Panc1 (cell line): ENCODE measurements around the gene STARD9. TPM values are rescaled to one million over a fixed set of nuclear protein-coding genes. Genes with fewer than 3 reads are reported as not detected.

Experiments used
- ATAC-seq: fragments of 200-7000 bp; cut with Tn5 transposase; 2 replicates; pipeline ENCODE4 v1.9.1; 2020; ENCODE audit warnings: mild to moderate bottlenecking, moderate library complexity
- BruUV-seq: library from RNA; stranded (reverse); fragments of 400-500 nt; replicated peaks from 2 replicates; lab custom pipeline; 2021; lab: Mats Ljungman, UMichigan
- CTCF ChIA-PET: fragments of 300-600 bp; sonication (Branson Sonifier 250); formaldehyde crosslinking; loops from one replicate; lab custom pipeline; 2022; ENCODE audit warnings: antibody characterized with exemption; lab: Charles Lee
- POLR2A ChIA-PET: fragments of 300-600 bp; sonication (Branson Sonifier 250); formaldehyde crosslinking; loops from one replicate; lab custom pipeline; 2022; ENCODE audit warnings: antibody characterized with exemption; lab: Charles Lee
- DNase-seq: peaks from one replicate; pipeline ENCODE4 v3.0.0-alpha.2; 2010; ENCODE audit warnings: low read depth, low spot score
- H3K27ac ChIP-seq: 2 replicates; pipeline ENCODE4 v1.5.1; 2011; ENCODE audit warnings: mild to moderate bottlenecking, low read length, inconsistent platforms
- H3K27me3 ChIP-seq: fragments of 200-500 bp; sonication (Bioruptor generic); 2 replicates; pipeline ENCODE4 v1.6.0; 2014; ENCODE audit warnings: low read length, inconsistent platforms; ENCODE audit not compliant: control insufficient read depth, insufficient read depth
- H3K36me3 ChIP-seq: fragments of 200-500 bp; sonication (Bioruptor generic); 2 replicates; pipeline ENCODE4 v1.5.1; 2014; ENCODE audit warnings: inconsistent platforms, mild to moderate bottlenecking, low read length, moderate library complexity; ENCODE audit not compliant: control insufficient read depth, insufficient read depth
- H3K4me1 ChIP-seq: 2 replicates; pipeline ENCODE4 v1.5.1; 2011; ENCODE audit warnings: inconsistent platforms, mild to moderate bottlenecking, low read length, moderate library complexity; ENCODE audit not compliant: control insufficient read depth, insufficient read depth
- H3K4me3 ChIP-seq, 2 experiments: 2 replicates each; pipeline ENCODE4 v1.5.1; 2011 to 2012; ENCODE audit warnings: low read depth in 2 of 2, low read length in 2 of 2, mild to moderate bottlenecking in 2 of 2, inconsistent platforms in 1 of 2, moderate library complexity in 1 of 2
- H3K9me3 ChIP-seq: fragments of 200-500 bp; sonication (Bioruptor generic); 2 replicates; pipeline ENCODE4 v1.5.1; 2014; ENCODE audit warnings: low read depth, mild to moderate bottlenecking, inconsistent platforms, low read length, moderate library complexity; ENCODE audit not compliant: control insufficient read depth, insufficient read depth
- POLR2AphosphoS5 ChIP-seq: IDR thresholded peaks from 2 replicates; pipeline ENCODE4 v1.6.1; 2012; ENCODE audit warnings: mild to moderate bottlenecking, low read depth, low read length, moderate library complexity
- SIN3A ChIP-seq: IDR thresholded peaks from 2 replicates; pipeline ENCODE4 v1.6.1; 2012; ENCODE audit warnings: low read depth, mild to moderate bottlenecking, low read length, moderate library complexity, borderline replicate concordance; ENCODE audit not compliant: insufficient read depth
- TCF7L2 ChIP-seq: IDR thresholded peaks from 2 replicates; pipeline ENCODE4 v1.6.1; 2011; ENCODE audit warnings: mild to moderate bottlenecking, low read depth, low read length, inconsistent platforms
- in situ Hi-C: cut with HindIII; loops from 2 replicates; pipeline ENCODE4 v1.10.0; 2016; ENCODE audit warnings: low sequenced_read_pairs, low pct_unique_long_range_greater_than_20kb
- intact Hi-C: fragments of 100-400 bp; cut with micrococcal nuclease; formaldehyde crosslinking; loops from one replicate; pipeline ENCODE4 v1.10.0; 2022; ENCODE audit not compliant: unreplicated experiment
- total RNA-seq: library from RNA; stranded (reverse); gene quantifications from one replicate; pipeline ENCODE4 v1.2.1, GENCODE V29; 2021; ENCODE audit not compliant: unreplicated experiment
- TF ChIP-seq, protein P1 (sequence below), 2 experiments: IDR thresholded peaks; 2 replicates each; pipeline ENCODE4 v1.6.1; 2011 to 2012; ENCODE audit warnings: low read depth in 2 of 2, control low read depth in 1 of 2, low read length in 1 of 2, mild to moderate bottlenecking in 1 of 2, moderate library complexity in 1 of 2; ENCODE audit not compliant: insufficient read depth in 1 of 2
- TF ChIP-seq, protein P2 (sequence below): fragments of 450-650 bp; IDR thresholded peaks from 2 replicates; pipeline ENCODE4 v1.5.1; 2017; ENCODE audit warnings: mild to moderate bottlenecking

The STARD9 gene
- total RNA-seq, 1 experiment from 2014 or later: 13.4 TPM

DNA sequence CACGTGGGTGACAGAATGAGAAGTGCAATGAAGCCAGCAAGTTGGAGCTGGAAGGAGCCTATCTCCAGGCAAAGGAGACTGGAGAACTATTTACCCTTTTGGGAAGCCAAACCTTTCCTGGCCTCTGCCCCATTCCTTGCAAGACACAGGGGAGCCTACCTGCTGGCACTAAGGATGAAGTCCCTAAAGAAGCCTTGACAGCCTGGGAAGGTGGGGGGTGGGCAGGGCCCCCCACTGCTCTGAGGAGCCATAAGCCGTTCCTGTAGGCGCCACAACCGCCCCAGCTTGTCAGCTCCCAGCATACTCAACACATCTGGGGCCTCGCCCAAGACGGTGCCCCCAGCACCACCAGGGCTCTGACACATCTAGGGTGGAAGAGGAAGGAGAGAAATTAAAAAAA is 156.1 kb downstream of the STARD9 start:
- intact Hi-C loops (no loop called here), in situ Hi-C loops (no loop called here)
- ChIA-PET CTCF (no interaction called here), POLR2A (interaction anchor here (0.6 kb wide), 1 partner anchor 160 kb away, joined by 6 read pairs; no protein-coding TSS in a partner anchor)
- H3K36me3 ChIP-seq: peaks cover 2% of the 10 kb centered on the region
- no peak overlapping the region for H3K4me3 ChIP-seq
- no TSS peak for BruUV-seq
- DNase-seq (no peak), ATAC-seq (no peak)
- H3K9me3 ChIP-seq: no peaks in the 10 kb centered on the region
- TF ChIP-seq, protein P1, sequence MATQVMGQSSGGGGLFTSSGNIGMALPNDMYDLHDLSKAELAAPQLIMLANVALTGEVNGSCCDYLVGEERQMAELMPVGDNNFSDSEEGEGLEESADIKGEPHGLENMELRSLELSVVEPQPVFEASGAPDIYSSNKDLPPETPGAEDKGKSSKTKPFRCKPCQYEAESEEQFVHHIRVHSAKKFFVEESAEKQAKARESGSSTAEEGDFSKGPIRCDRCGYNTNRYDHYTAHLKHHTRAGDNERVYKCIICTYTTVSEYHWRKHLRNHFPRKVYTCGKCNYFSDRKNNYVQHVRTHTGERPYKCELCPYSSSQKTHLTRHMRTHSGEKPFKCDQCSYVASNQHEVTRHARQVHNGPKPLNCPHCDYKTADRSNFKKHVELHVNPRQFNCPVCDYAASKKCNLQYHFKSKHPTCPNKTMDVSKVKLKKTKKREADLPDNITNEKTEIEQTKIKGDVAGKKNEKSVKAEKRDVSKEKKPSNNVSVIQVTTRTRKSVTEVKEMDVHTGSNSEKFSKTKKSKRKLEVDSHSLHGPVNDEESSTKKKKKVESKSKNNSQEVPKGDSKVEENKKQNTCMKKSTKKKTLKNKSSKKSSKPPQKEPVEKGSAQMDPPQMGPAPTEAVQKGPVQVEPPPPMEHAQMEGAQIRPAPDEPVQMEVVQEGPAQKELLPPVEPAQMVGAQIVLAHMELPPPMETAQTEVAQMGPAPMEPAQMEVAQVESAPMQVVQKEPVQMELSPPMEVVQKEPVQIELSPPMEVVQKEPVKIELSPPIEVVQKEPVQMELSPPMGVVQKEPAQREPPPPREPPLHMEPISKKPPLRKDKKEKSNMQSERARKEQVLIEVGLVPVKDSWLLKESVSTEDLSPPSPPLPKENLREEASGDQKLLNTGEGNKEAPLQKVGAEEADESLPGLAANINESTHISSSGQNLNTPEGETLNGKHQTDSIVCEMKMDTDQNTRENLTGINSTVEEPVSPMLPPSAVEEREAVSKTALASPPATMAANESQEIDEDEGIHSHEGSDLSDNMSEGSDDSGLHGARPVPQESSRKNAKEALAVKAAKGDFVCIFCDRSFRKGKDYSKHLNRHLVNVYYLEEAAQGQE (IDR thresholded peaks at IDR 0.05; ENCODE audit: insufficient read depth in 1 of 2, low read depth in 2 of 2, low read length in 1 of 2): no peak
- TF ChIP-seq, protein P2, sequence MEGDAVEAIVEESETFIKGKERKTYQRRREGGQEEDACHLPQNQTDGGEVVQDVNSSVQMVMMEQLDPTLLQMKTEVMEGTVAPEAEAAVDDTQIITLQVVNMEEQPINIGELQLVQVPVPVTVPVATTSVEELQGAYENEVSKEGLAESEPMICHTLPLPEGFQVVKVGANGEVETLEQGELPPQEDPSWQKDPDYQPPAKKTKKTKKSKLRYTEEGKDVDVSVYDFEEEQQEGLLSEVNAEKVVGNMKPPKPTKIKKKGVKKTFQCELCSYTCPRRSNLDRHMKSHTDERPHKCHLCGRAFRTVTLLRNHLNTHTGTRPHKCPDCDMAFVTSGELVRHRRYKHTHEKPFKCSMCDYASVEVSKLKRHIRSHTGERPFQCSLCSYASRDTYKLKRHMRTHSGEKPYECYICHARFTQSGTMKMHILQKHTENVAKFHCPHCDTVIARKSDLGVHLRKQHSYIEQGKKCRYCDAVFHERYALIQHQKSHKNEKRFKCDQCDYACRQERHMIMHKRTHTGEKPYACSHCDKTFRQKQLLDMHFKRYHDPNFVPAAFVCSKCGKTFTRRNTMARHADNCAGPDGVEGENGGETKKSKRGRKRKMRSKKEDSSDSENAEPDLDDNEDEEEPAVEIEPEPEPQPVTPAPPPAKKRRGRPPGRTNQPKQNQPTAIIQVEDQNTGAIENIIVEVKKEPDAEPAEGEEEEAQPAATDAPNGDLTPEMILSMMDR: no peak
- TF ChIP-seq TCF7L2: no peak
- H3K27ac ChIP-seq: no peak overlapping the region
- no peaks in the 10 kb centered on the region for H3K27me3 ChIP-seq
- H3K4me1 ChIP-seq: 0 out of 2 replicates have a peak, but pooled peaks cover 11% of the 10 kb centered on the region

DNA sequence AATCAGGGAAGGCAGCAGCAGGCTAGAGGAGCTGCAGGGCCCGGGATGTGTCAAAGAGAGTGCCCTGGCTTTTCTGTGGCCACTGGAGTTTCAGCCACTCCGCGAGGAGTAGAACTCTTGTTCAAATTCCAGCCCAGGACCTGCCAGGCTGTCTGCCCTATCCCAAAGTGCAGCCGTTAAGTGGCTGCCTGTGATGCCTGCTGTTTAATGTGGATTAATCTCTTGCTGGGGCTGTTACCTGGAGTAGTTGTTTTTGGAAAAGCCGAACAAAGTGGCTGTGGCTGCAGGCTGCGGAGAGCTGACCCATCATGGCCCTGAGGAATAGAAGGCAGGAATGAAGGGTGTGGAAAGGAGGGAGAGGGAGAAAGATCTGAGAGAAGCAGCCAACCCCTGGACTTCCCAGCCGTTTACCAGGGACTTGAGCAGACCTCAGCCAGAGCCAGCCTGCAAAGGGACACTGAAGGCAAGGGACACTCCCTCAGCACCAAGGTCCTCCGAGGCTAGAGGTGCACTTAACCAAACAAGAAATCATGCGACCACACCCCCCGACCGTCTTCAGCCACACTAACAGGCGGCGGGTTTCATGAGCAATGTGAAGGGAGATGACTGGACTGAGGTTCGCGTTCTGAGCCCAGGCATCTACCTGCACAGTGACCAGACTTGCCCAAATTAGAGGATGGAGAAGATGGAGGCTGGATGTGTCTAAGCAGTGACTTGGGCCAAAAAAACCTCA is 156.9 kb downstream of the STARD9 start:
- CTCF ChIA-PET: no interaction called here
- Histone ChIP-seq H3K27ac (no peak overlapping the region), H3K36me3 (peaks cover 2% of the 10 kb centered on the region), H3K9me3 (no peaks in the 10 kb centered on the region), H3K4me1 (0 out of 2 replicates have a peak, but pooled peaks cover 11% of the 10 kb centered on the region), H3K4me3 (no peak overlapping the region), H3K27me3 (no peaks in the 10 kb centered on the region)
- in situ Hi-C loops: no loop called here
- TF ChIP-seq POLR2AphosphoS5 (no peak), SIN3A (no peak), TCF7L2 (no peak)
- TF ChIP-seq, protein P1 (IDR thresholded peaks at IDR 0.05; ENCODE audit: insufficient read depth in 1 of 2, low read depth in 2 of 2, low read length in 1 of 2): no peak
- TF ChIP-seq, protein P2: no peak
- POLR2A ChIA-PET: interaction anchor here (0.6 kb wide), 1 partner anchor 236 kb away, joined by 3 read pairs; no protein-coding TSS in a partner anchor
- BruUV-seq: no TSS peak
- no peak for ATAC-seq
- no peak for DNase-seq
- intact Hi-C loops: no loop called here
